ENCODE results near the gene RBP3.

RBP3 gene

GRCh38 chr10:47404937-47405336 lies 56.8 kb downstream of the RBP3 start:
- Histone ChIP-seq H3K4me2 (ENCODE audit: low read depth, low read length) (no peak overlapping the region), H3K9me2 (replicated peaks; ENCODE audit: insufficient read depth, low read length) (no peaks in the 10 kb centered on the region), H3K27me3 (replicated peaks; ENCODE audit: insufficient read depth, low read length) (no peaks in the 10 kb centered on the region), H3K36me3 (replicated peaks; ENCODE audit: insufficient read depth, low read length) (no peaks in the 10 kb centered on the region), H3F3A (ENCODE audit: insufficient read depth, low read length) (no peaks in the 10 kb centered on the region), H2AFZ (ENCODE audit: low read length) (no peak overlapping the region), H4K20me1 (ENCODE audit: insufficient read depth, low read length) (no peaks in the 10 kb centered on the region), H3K79me2 (ENCODE audit: low read length) (no peaks in the 10 kb centered on the region), H3K27ac (ENCODE audit: low read length) (no peak overlapping the region), H3K9me3 (replicated peaks; ENCODE audit: insufficient read depth, low read length) (no peaks in the 10 kb centered on the region), H3K4me3 (ENCODE audit: low read length) (no peak overlapping the region), H3K9ac (ENCODE audit: low read length) (no peak overlapping the region), H3K4me1 (ENCODE audit: low read length) (no peaks in the 10 kb centered on the region)
- no peak for DNase-seq
- TF ChIP-seq CTCF (IDR thresholded peaks at IDR 0.05; ENCODE audit: low read length) (no peak), EZH2 (optimal IDR thresholded peaks at IDR 0.05; ENCODE audit: low read depth, low read length) (no peak), EZH2phosphoT487 (IDR thresholded peaks at IDR 0.05; ENCODE audit: low read length) (no peak)

- H3K9ac ChIP-seq (ENCODE audit: low read length), result no peak overlapping the region
- H3K36me3 ChIP-seq (replicated peaks; ENCODE audit: insufficient read depth, low read length), result no peaks in the 10 kb centered on the region
- no peaks in the 10 kb centered on the region for H3K4me1 ChIP-seq (ENCODE audit: low read length)
- no peak overlapping the region for H3K4me2 ChIP-seq (ENCODE audit: low read depth, low read length)
- H4K20me1 ChIP-seq (ENCODE audit: insufficient read depth, low read length), result no peaks in the 10 kb centered on the region
- no peak overlapping the region for H2AFZ ChIP-seq (ENCODE audit: low read length)
- no peak for DNase-seq
- no peak overlapping the region for H3K27ac ChIP-seq (ENCODE audit: low read length)
- TF ChIP-seq CTCF (IDR thresholded peaks at IDR 0.05; ENCODE audit: low read length) (no peak), EZH2phosphoT487 (IDR thresholded peaks at IDR 0.05; ENCODE audit: low read length) (no peak), EZH2 (optimal IDR thresholded peaks at IDR 0.05; ENCODE audit: low read depth, low read length) (no peak)
- no peaks in the 10 kb centered on the region for H3F3A ChIP-seq (ENCODE audit: insufficient read depth, low read length)
- no peaks in the 10 kb centered on the region for H3K9me2 ChIP-seq (replicated peaks; ENCODE audit: insufficient read depth, low read length)
- no peaks in the 10 kb centered on the region for H3K79me2 ChIP-seq (ENCODE audit: low read length)
- no peaks in the 10 kb centered on the region for H3K27me3 ChIP-seq (replicated peaks; ENCODE audit: insufficient read depth, low read length)
- H3K4me3 ChIP-seq (ENCODE audit: low read length), result no peak overlapping the region
- H3K9me3 ChIP-seq (replicated peaks; ENCODE audit: insufficient read depth, low read length), result no peaks in the 10 kb centered on the region
Observed at GRCh38 chr10:47405857-47406547, 57.8 kb downstream of the RBP3 start.

- no peaks in the 10 kb centered on the region for H3K27me3 ChIP-seq (replicated peaks; ENCODE audit: insufficient read depth, low read length)
- no peak overlapping the region for H3K27ac ChIP-seq (ENCODE audit: low read length)
- H3K4me2 ChIP-seq (ENCODE audit: low read depth, low read length), result no peak overlapping the region
Observed at GRCh38 chr10:47406548-47406869, 58.3 kb downstream of the RBP3 start.

More at GRCh38 chr10:47406548-47406869, 58.3 kb downstream of the RBP3 start:
- H3F3A ChIP-seq (ENCODE audit: insufficient read depth, low read length), result no peaks in the 10 kb centered on the region
- H3K79me2 ChIP-seq (ENCODE audit: low read length), result no peaks in the 10 kb centered on the region
- no peak for DNase-seq
- no peak for TF ChIP-seq CTCF (IDR thresholded peaks at IDR 0.05; ENCODE audit: low read length)
- no peak for TF ChIP-seq EZH2 (optimal IDR thresholded peaks at IDR 0.05; ENCODE audit: low read depth, low read length)
- TF ChIP-seq EZH2phosphoT487 (IDR thresholded peaks at IDR 0.05; ENCODE audit: low read length), result no peak
- H3K9ac ChIP-seq (ENCODE audit: low read length), result no peak overlapping the region
- H3K4me1 ChIP-seq (ENCODE audit: low read length), result no peaks in the 10 kb centered on the region
- no peaks in the 10 kb centered on the region for H3K36me3 ChIP-seq (replicated peaks; ENCODE audit: insufficient read depth, low read length)
- H3K9me3 ChIP-seq (replicated peaks; ENCODE audit: insufficient read depth, low read length), result no peaks in the 10 kb centered on the region
- no peaks in the 10 kb centered on the region for H4K20me1 ChIP-seq (ENCODE audit: insufficient read depth, low read length)
- H2AFZ ChIP-seq (ENCODE audit: low read length), result no peak overlapping the region
- H3K9me2 ChIP-seq (replicated peaks; ENCODE audit: insufficient read depth, low read length), result no peaks in the 10 kb centered on the region
- no peak overlapping the region for H3K4me3 ChIP-seq (ENCODE audit: low read length)
